ENCODE measurements around the gene ADGRG6.
"Not testable (repeated sequence)": the region's sequence is repeated elsewhere in the genome, so short reads cannot be mapped to it uniquely, and the experiment has no call there.

ADGRG6 gene

GRCh38 chr6:142414462-142415250 lies 112.8 kb downstream of the ADGRG6 start:
- no peak for FAIRE-seq

DNA sequence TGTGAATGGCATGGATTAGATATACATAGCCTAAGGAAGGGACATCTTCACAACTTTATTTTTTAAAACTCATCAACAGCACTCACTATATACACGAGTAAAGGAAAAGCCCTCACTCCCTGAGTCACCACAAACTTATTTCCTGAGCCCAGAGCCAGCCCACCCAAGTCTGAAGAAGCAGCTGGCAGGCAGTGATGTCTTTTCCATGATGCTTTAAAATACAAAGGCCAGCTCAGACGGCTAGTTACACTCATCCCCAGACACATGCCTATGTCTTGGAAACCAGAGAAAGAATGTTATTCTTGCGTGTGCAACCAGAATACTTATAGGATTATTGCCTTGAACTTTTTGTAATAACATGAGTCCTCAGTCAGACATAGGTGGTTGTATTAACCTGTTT lies 114.4 kb downstream of the ADGRG6 start:
- no peak for FAIRE-seq

- FAIRE-seq, result no peak
Observed at GRCh38 chr6:142416686-142417085, 114.9 kb downstream of the ADGRG6 start.

GRCh38 chr6:142417331-142417750 lies 115.5 kb downstream of the ADGRG6 start:
- FAIRE-seq, result no peak

DNA sequence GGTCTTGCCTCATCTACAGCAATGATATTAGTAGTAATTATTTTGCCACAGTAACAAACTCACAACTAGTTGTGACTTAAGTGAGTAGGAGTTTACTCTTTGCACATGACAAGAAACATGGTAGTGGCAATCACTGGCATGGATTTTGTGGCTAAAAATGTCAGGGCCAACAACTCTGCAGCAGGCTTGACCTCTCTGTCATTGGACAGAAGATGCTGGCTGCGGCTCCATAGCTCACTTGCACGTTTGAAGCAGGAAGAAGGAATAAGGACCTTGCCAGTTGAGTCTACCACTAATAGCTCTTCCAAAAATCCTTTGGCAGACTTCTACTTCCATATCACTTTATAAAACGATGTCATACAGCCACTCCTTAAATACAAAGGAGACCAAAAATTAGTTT lies 117.3 kb downstream of the ADGRG6 start:
- no peak for FAIRE-seq

DNA sequence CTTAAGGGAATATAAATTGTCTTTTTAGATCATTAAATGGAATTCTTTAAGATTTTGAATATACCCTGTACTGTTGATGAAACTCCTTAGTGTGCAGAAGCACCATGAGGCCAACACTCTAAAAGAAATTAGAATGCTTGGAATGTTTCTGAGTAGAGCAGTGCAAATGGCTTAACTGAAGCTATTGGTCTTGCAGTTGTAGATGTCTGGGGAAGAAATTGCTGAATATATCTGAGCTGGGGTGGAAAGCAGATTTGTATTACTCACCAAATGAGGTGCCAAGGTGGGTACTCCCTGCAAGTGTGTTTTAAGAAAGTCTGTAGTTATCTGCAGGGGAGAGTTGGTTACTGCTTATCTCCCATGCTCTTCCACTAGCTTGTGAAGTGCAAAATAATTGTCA lies 119.0 kb downstream of the ADGRG6 start:
- FAIRE-seq, result no peak

DNA sequence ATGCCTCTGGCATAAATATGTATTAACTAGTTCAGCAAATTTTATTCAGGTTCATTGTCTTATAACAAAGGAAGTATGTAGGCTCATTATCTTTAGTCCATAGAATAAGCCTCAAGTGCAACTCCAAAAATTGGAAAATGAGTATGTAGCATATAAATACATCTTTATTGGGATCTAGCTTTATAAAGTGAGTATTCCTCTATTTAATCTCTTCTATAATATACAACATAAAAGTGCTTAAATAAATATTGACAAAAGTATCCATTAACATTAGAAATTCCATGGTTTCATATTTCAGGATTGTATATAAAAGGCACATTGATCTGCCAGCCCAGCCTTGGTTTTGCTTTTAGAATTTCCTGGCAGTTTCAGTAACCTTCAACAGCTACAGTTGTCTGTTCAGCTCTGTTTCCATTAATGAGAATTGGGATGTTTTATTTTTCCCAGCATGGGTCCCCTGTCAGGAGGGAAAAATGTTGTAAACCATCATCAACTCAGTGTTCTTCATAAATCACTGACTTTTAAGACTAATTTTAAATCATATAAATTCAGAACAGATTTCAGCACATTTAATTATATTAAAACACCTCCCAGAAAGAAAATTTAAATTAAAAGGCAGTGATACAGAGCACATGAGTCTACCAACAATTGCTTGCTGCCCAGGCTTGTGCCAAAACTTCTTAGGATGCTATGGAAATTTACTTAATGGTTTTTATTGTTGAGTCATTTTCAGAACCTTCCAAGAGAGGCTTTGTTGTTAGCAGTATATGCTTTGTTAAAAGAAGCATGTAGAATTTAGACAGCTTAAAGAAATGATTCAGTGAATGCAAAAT lies 119.7 kb downstream of the ADGRG6 start:
- FAIRE-seq, result no peak

DNA sequence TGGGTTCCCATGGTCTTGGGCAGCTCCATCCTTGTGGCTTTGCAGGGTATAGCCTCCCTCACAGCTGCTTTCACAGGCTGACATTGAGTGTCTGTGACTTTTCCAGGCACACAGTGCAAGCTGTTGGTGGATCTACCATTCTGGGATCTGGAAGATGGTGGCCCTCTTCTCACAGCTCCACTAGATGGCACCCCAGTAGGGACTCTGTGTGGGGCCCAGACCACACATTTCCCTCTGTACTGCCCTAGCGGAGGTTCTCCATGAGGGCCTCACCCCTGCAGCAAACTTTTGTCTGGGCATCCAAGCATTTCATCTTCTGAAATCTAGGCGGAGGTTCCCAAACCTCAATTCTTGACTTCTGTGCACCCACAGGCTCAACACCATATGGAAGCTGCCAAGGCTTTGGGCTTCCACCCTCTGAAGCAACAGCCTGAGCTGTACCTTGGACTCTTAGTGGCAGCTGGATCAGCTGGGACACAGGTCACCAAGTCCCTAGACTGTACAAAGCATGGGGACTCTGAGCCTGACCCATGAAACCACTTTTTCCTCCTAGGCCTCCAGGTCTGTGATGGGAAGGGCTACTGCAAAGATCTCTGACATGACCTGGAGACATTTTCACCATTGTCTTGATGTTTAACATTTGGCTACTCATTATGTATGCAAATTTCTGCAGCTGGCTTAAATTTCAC lies 124.8 kb downstream of the ADGRG6 start:
- not testable (repeated sequence) for FAIRE-seq

DNA sequence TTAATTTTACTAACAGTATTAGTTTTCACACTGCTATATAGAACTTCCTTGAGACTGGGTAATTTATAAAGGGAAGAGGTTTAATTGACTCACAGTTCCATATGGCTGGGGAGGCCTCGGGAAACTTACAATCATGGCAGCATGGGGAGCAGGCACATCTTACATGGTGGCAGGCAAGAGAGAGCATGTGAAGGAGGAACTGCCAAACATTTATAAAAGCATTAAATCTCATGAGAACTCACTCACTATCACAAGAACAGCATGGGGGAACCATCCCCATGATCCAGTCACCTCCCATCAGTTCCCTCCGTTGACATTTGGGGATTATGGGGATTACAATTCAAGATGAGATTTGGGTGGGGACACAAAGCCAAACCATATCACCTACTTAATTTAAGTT lies 126.7 kb downstream of the ADGRG6 start:
- not testable (repeated sequence) for FAIRE-seq

DNA sequence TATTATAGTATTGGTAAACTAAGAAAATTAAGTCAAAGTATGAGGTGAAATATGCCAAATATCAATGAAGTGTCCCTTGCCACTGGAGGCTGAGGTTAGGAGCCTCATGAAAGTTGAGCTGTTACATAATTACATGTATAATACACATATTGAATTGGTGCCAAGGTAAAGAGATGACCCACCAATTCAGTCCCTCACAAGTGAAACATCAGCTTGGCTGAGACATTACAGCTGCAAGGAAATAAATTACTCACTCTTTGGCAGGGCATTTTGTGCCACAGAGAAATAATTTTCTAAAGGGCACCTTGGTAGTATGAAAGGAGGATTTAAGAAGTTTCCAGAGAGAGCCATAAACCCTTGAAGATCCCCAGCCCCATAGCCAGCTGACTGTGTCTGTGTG lies 127.4 kb downstream of the ADGRG6 start:
- FAIRE-seq, result no peak

DNA sequence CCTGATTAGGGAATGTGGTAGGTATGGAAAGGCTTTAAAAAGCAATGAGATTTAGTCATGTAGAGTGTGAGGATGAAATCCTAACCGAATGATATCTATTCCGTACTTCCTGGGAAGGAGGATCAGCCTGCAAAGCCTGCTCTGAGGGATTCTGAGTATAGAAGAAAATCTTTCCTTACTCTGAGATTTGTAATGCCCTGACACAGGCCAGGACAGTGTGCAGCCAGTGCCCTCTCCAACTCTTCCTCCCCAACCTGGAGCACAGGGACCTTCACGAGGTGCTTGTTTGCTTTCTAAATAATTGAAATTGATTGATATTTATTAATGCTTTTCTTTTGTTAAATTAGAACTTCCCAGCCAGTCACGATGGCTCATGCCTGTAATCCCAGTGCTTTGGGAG lies 131.6 kb downstream of the ADGRG6 start:
- no peak for FAIRE-seq

DNA sequence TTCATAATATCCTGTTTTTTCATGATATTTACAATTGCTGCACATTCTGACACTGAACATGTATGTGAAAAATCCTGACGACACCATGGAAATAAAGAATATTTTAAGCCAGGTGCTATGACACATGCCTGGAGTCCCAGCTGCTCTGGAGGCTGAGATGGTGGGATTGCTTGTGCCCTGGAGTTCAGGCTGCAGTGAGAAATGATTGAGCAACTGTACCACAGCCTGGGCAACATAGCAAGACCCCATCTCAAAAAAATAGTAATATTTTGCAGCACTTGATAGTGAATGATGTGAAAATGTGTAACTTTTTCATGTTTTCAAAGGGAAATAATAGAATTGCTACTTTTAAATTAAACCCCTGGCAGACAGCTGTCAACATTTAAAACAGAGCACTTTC lies 137.1 kb downstream of the ADGRG6 start:
- no peak for FAIRE-seq

- FAIRE-seq, result no peak
Observed at GRCh38 chr6:142440600-142441293, 138.9 kb downstream of the ADGRG6 start.

DNA sequence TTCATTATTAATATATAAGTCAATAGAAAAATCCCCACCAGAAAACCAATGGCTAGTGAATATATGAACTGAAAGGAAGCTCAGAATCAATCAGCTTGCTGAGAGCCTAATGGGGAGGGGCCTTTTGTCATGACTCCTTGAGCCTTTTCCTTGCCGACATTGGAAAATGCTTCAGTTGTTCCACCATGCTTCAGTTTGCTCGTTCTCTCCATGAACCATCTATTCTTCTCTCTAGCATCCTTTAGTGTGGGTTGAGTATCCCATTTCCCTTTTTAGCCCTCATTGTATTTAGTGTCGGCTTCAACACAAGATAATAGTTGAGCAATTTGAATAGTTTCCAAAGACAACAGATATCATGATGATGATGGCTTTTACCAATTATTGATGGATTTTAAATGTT lies 139.9 kb downstream of the ADGRG6 start:
- FAIRE-seq, result no peak

- FAIRE-seq, result no peak
Observed at GRCh38 chr6:142443102-142443501, 141.3 kb downstream of the ADGRG6 start.

DNA sequence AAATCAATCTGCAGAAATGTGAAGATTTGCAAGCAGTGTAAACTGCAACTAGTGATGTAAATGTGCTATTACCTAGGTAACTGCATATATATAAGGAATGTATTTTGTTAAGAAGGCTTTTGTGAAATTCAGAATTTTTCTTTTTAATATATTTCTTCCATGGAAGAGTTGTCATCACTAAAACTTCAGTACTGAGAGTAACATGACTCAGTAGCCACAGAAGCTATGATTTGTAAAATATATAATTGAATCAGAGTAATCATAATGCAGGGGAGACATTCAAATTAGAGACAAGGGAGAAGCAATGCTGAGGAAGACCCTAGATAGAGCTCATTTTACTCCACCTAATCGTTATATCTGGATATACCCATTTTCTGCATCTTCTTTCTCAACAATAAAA lies 141.7 kb downstream of the ADGRG6 start:
- no peak for FAIRE-seq

GRCh38 chr6:142444376-142444775 lies 142.6 kb downstream of the ADGRG6 start:
- FAIRE-seq, result no peak

DNA sequence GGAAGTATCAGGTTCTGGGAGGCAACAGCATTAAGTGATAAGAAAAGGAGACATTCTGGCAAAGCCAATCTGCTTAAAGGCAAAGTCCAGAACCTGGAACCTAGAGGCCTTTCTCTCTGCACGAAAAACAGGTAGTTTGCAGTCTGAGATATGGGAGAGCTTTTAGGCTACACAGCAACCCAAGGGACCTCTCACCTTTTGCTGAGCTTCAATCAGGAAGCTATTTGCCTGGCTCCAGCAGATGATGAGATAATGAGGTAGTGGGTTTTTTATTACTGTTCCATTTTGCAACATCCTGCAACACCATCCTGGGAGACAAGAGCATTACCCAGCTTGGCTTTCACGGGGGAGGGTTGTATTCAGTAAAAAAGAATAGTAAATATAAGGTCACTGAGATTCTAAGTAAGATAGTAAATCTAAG lies 143.1 kb downstream of the ADGRG6 start:
- no peak for FAIRE-seq

DNA sequence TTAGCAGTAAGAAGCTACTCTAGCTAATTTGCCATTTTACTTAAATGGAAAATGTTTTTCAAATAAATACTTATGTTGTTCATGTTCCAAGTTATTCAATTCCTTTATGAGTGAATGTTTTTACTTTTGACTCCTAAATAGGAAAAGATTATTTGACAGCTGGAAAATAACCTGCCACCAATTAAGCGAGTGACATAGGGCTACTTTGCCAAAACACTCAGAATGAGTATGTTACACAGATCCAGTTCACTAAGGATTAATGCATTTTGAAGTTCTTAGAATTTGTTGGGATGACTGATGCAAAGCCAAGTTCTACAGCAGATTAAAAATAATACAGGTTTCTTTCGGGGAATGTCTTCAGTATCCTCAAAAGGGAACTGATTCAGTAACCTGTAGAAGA lies 144.4 kb downstream of the ADGRG6 start:
- FAIRE-seq, result no peak

GRCh38 chr6:142446576-142446975 lies 144.8 kb downstream of the ADGRG6 start:
- FAIRE-seq, result no peak

DNA sequence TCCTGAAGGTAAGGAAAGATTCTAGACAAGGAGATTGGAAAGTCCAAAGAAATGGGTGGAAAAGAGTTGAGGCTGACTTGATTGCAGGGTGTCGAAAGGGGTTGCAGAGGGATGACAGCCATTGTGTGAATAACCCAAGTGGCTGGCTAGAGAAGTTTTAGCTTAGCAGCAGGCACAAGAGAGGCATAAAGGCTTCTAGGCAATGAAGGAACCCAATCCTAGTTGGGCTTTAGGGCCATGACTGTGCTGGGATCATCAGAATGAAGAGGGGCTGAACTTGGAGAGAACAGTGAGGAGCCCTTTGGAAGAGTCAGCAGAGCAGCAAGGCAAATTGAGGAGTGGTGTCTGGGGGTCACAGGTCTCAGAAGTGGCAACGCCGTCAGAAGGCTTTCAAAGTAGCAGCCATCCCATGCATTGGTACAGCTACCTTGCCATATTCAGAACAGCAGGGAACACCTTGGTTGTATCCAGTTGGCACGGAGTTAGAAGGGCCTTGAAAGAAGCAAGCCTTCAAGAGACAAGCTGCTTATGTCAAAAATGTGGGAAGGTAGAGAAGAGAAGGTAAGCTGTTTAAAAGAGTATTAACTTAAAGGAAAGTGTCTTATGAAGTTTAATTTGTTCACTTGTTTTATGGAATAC lies 146.4 kb downstream of the ADGRG6 start:
- no peak for FAIRE-seq

DNA sequence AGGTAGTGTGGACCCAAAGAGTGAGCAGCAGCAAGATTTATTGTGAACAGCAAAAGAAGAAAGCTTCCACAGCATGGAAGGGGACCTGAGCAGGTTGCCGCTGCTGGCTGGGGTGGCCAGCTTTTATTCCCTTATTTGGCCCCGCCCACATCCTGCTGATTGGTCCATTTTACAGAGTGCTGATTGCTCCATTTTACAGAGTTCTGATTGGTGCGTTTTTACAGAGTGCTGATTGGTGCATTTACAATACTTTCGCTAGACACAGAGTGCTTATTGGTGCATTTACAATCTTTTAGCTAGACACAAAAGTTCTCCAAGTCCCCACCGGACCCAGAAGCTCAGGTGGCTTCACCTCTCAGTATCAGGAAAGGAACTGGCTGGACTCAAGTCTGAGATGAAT lies 149.0 kb downstream of the ADGRG6 start:
- not testable (repeated sequence) for FAIRE-seq

Data from TTC549 (cell line).